Melanocyte of skin (primary cell): Measurements from ENCODE around the gene FSD1. TPM values are rescaled to one million over a fixed set of nuclear protein-coding genes. Genes with fewer than 3 reads are reported as not detected.

Experiments used
- total RNA-seq, 2 donors: library from RNA; depleted of rRNA; stranded (reverse); fragments of >200 nt; gene quantifications; 2 replicates each; pipeline ENCODE4 v1.2.3, GENCODE V29; 2012

FSD1 gene
- total RNA-seq: 1 to 10 TPM in 1 of 2 donors, under 1 TPM in 1; 0.69 to 1.7 TPM

DNA sequence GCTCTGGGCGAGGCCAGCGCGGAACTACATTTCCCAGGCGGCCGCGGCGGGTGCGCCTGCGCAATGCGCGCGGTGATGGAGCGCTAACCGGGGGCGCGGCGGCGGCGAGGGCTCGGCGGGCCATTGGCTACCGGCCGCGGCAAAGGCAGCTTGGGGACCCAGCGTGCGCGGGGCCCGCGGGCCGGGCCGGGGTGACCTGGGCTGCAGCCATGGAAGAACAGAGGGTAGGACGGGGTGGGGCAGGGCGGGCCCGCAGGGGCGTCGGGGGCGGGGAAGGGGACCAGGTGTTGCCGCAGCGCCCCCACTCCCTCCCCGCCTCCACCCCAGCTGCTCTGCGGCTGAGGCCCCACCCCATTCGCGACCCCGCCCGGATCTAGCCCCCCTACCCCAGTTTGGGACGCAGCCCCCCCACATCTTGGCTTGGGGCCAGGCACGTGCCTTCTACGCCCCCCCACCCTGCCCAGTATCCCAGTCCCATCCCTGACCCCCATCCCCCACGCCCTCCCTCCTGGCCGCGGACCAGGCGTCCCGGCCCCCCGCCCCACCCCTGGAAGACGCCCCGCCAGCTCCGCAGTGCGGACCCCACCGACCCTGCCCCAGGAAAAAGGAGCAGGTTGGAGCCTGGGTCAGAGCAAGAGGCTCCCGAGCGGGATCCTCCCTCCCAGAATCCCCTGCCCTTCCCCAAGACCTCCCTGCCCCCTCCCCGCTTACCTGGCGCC is at the start of gene FSD1:
FSD1 (plus strand) TSS at position 61 of the 719 bp plus-strand sequence; CDS start at position 210, 149 bp downstream.

DNA sequence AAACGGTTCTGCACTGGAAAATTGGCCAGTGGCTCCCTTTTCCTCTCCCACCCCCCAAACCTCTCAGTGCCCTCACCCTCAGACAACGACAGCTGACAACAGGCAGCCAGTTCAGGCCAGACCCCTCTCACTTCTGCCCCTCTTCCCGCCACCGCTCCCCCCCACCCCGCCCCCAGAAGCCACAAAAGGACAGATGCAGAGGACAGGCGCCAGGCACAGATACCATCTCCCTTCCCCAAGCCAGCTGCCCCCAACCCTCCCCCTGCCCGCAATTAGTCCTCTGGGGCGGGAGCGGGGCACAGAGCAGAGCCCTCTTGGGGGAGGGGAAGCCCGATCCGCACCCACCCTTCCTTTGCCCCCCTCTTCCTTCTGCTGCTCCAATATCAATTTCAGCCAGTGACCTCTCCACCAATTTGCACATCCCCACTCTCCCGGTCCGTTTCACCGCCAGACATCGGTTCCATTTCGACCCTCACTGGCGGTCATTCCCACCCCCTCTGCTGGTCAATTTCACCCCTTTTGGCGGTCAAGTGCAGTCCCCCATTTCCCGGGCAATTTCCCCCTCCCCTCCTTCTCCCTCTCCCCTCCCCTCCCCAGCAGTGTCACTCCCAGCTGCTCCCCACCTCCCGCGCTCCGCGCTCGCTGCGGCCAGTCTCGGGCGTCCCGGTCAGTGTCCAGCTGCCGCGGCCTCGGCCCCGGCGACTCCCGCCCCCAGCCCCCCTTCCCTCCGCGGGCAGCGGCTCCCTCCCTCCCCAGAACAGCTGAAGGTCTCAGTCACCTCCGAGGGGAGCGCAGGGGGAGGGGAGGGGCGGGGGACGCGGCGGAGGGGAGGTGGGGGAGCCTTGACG is 25.8 kb upstream of the FSD1 start, which contains the start of gene SHD:
SHD (plus strand) TSS at position 848 of the 848 bp plus-strand sequence. CDS start 798 bp downstream, outside the sequence.

DNA sequence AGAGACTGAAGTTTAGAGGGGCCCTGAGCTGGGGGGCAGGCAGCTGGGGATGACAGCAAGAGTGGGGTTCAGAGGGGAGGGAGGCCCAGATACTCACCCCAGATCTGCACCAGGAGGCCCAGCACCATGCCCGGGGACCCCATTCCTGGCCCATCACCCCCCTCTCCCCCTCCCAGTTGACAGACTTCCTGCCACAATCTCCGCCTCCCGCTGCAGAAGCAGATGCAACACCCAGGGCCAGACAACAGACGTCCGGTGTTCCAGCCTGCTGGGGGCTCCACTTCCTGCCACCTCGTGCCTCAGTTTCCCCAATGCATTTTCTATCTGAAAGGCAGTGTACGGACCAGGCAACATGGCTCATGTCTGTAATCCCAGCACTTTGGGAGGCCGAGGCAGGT is 2.2 kb upstream of the FSD1 start, which contains the start of gene TMIGD2:
TMIGD2 (minus strand) TSS at position 147 of the 398 bp plus-strand sequence; CDS start at position 143, 4 bp downstream.

DNA sequence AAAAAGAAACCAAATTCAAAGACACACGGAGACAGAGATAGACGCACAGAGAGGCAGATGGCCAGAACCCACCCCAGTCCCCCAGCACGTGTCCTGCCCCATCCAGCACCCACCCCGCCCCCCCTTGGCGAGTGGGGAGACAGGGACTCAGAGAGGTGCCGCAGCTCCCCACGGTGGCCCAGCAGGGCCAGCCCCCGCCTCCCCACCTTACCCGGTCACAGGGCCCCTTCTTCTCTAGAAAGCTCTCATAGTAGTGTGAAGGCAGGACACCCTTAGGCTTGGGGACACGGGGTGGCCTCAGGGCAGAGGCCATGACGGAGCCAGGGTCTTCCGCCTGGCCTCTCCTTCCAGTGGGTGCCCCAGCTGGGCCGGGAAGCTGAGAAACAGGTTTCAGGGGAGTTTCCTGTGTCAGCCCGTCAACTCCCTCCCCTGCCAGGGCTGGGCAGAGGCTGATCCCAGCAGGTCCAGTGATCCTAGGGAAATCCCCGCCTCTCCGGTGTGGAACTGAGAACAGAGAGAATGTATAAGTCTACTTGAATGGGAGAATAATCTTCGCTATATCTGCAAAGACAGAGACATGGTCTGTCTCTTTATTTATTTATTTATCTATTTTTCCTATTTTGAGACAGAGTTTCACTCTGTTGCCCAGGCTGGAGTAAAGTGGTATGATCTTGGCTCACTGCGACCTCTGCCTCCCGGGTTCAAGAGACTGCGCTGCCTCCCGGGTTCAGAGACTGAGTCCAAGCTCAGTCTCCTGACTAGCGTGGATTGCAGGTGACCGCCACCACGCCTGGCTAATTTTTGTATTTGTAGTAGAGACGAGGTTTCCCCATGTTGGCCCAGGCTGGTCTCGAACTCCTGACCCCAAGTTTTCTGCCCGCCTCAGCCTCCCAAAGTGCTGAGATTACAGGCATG is 34.3 kb downstream of the FSD1 start, which contains the start of gene STAP2:
STAP2 (minus strand) TSS at position 387 of the 915 bp plus-strand sequence; CDS start at position 313, 74 bp downstream.

DNA sequence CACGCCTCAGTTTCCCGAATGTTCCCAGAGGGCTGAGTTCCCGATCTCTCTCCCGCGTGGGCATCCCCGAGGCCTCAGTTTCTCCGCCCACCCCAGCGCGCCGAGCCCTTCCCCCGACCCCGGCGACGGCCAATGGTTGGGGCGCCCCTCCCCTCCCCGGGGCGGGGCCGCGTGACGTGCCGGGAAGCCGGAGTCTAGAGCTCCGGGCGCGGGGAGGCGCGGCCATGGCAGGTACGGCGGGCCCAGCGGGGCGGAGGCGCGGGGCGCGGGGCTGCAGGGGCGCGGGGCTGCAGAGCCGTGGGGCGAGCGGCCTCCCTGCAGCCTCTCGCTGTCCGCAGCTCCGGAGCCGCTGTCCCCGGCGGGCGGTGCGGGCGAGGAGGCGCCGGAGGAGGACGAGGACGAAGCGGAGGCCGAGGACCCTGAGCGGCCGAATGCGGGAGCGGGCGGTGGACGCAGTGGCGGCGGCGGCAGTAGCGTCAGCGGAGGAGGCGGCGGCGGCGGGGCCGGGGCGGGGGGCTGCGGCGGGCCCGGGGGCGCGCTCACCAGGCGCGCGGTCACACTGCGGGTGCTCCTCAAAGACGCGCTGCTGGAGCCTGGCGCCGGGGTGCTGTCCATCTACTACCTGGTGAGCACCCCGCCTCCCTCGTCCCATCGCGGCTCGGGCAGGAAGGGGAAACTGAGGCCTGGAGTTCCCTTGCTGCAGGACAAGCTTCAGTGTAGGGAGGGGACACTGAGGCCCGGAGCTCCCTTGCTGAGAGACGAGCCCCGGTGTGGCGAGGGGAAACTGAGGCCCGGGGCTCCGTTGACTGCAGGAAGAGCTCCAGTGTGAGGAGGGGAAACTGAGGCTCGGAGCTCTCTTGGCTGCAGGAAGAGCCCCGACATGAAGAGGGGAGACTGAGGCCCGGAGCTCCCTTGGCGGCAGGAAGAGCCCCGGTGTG is 39.2 kb downstream of the FSD1 start, which contains the start of gene MPND:
MPND (plus strand) TSS at position 193 of the 938 bp plus-strand sequence; CDS start at position 225, 32 bp downstream.

Other genes starting within 250 kb of the FSD1 start
- gene ZBTB7A, start 237.7 kb upstream of the FSD1 start, total RNA-seq: 10 to 100 TPM; 24.6 to 31.0 TPM
- gene MAP2K2, start 180.5 kb upstream of the FSD1 start, total RNA-seq: 100 to 1,000 TPM; 158 to 199 TPM
- gene CREB3L3, start 151.0 kb upstream of the FSD1 start, total RNA-seq: not detected
- gene SIRT6, start 122.0 kb upstream of the FSD1 start, total RNA-seq: 10 to 100 TPM; 10.7 to 16.3 TPM
- gene ANKRD24, start 121.9 kb upstream of the FSD1 start, total RNA-seq: under 1 TPM in 1 of 2 donors, not detected in 1; 0.34 TPM
- gene EBI3, start 75.1 kb upstream of the FSD1 start, total RNA-seq: not detected
- 10 to 100 TPM; 18.9 to 28.3 TPM for gene YJU2, start 57.5 kb upstream of the FSD1 start, total RNA-seq
- gene SHD, start 25.3 kb upstream of the FSD1 start, total RNA-seq: not detected
- not detected for gene TMIGD2, start 2.2 kb upstream of the FSD1 start, total RNA-seq
- 10 to 100 TPM; 15.7 to 16.2 TPM for gene STAP2, start 34.2 kb downstream of the FSD1 start, total RNA-seq
- 1 to 10 TPM; 3.4 to 8.3 TPM for gene MPND, start 39.0 kb downstream of the FSD1 start, total RNA-seq
- gene SH3GL1, start 95.9 kb downstream of the FSD1 start, total RNA-seq: 10 to 100 TPM; 53.3 to 58.3 TPM
- gene CHAF1A, start 98.0 kb downstream of the FSD1 start, total RNA-seq: 10 to 100 TPM; 15.1 to 30.6 TPM
- gene UBXN6, start 153.2 kb downstream of the FSD1 start, total RNA-seq: 10 to 100 TPM; 46.3 to 49.6 TPM
- gene HDGFL2, start 167.7 kb downstream of the FSD1 start, total RNA-seq: 10 to 100 TPM; 35.4 to 47.6 TPM
- gene PLIN4, start 213.9 kb downstream of the FSD1 start, total RNA-seq: under 1 TPM; under 0.01 TPM
- not detected for gene PLIN5, start 230.6 kb downstream of the FSD1 start, total RNA-seq
- gene LRG1, start 235.4 kb downstream of the FSD1 start, total RNA-seq: not detected